Activated T-helper 17 cell treated with anti-CD3 and anti-CD28 coated beads, Interleukin-2, amount 50 U/mL, for 72 hours (primary cell): ENCODE measurements around the gene HSD17B8. TPM values are rescaled to one million over a fixed set of nuclear protein-coding genes. Genes with fewer than 3 reads are reported as not detected.
A peak's percentile ranks its signal among the peaks of the same experiment; 100 is the strongest.

ENCODE experiments used
- ATAC-seq: fragments of 150-1000 bp; cut with Tn5 transposase; replicated peaks from 2 replicates; pipeline ENCODE4 v1.10.0; 2021; ENCODE audit warnings: mild to moderate bottlenecking, moderate library complexity
- H3K27ac Mint-ChIP-seq: one replicate; pipeline ENCODE4 v1.8.0; 2022; ENCODE audit warnings: mixed read lengths
- H3K27me3 Mint-ChIP-seq: one replicate; pipeline ENCODE4 v1.8.0; 2022; ENCODE audit warnings: mixed read lengths
- H3K36me3 Mint-ChIP-seq: one replicate; pipeline ENCODE4 v1.8.0; 2022; ENCODE audit warnings: low read depth, mild to moderate bottlenecking, mixed read lengths
- H3K4me1 Mint-ChIP-seq: one replicate; pipeline ENCODE4 v1.8.0; 2022; ENCODE audit warnings: mixed read lengths
- H3K4me3 Mint-ChIP-seq: one replicate; pipeline ENCODE4 v1.8.0; 2022; ENCODE audit warnings: mild to moderate bottlenecking, mixed read lengths
- H3K9me3 Mint-ChIP-seq: one replicate; pipeline ENCODE4 v1.8.0; 2022; ENCODE audit warnings: mixed read lengths
- total RNA-seq, 2 donors: library from RNA; stranded (reverse); gene quantifications; one replicate each; pipeline ENCODE4 v1.2.3, GENCODE V29; 2022

The HSD17B8 gene
- total RNA-seq, 2 donors from 2014 or later = 3.4 to 13.1 TPM

- peaks cover 60% of the 10 kb centered on the region for H3K36me3 Mint-ChIP-seq
- H3K4me3 Mint-ChIP-seq = peak overlapping the region; percentile 100
- ATAC-seq = no peak
- no peaks in the 10 kb centered on the region for H3K27me3 Mint-ChIP-seq
- no peaks in the 10 kb centered on the region for H3K9me3 Mint-ChIP-seq
- peaks cover 51% of the 10 kb centered on the region for H3K4me1 Mint-ChIP-seq
- H3K27ac Mint-ChIP-seq = peak overlapping the region; percentile 85
Observed at GRCh38 chr6:33203443-33204164, 851 bp upstream of the HSD17B8 start.

GRCh38 chr6:33204165-33204414, 365 bp upstream of the HSD17B8 start:
- Mint-ChIP-seq H3K9me3 (no peaks in the 10 kb centered on the region), H3K27ac (peak overlapping the region; percentile 85), H3K4me3 (peak overlapping the region; percentile 100), H3K36me3 (peaks cover 60% of the 10 kb centered on the region), H3K27me3 (no peaks in the 10 kb centered on the region), H3K4me1 (peaks cover 51% of the 10 kb centered on the region)
- no peak for ATAC-seq

DNA sequence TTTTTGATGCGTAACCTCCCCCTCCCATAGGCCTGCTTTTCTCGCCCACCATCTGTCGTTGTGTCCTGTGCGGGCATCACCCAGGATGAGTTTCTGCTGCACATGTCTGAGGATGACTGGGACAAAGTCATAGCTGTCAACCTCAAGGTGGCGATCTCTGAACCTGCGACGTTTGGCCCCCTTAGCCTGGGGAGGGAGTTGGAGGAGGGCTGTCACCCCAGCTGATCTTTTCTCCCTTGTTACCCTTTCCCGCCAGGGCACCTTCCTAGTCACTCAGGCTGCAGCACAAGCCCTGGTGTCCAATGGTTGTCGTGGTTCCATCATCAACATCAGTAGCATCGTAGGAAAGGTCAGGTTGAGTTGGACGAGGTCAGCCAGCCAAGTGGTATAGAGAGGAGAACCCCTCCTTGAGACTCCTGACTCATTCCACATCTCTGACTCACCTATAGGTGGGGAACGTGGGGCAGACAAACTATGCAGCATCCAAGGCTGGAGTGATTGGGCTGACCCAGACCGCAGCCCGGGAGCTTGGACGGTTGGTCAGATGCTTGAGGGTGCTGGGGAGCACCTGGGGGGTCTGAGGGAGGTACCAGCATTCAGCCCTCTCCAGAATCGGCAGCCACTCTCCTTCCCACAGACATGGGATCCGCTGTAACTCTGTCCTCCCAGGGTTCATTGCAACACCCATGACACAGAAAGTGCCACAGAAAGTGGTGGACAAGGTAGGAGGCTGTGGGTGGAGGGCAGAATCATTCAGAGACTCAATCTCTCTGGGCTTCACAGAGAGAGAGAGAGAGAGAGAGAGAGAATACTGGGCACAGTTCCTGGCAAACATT, 954 bp downstream of the HSD17B8 start:
- peak overlapping the region; percentile 91 for H3K27ac Mint-ChIP-seq
- ATAC-seq = peak; percentile 75
- no peaks in the 10 kb centered on the region for H3K27me3 Mint-ChIP-seq
- H3K36me3 Mint-ChIP-seq = peaks cover 71% of the 10 kb centered on the region
- peak overlapping the region; percentile 100 for H3K4me3 Mint-ChIP-seq
- H3K4me1 Mint-ChIP-seq = peaks cover 57% of the 10 kb centered on the region
- H3K9me3 Mint-ChIP-seq = no peaks in the 10 kb centered on the region

GRCh38 chr6:33206027-33206863, 1.8 kb downstream of the HSD17B8 start:
- Mint-ChIP-seq H3K9me3 (no peaks in the 10 kb centered on the region), H3K4me1 (peaks cover 57% of the 10 kb centered on the region), H3K27ac (peak overlapping the region; percentile 91), H3K4me3 (peak overlapping the region; percentile 100), H3K36me3 (peaks cover 71% of the 10 kb centered on the region), H3K27me3 (no peaks in the 10 kb centered on the region)
- ATAC-seq = no peak

DNA sequence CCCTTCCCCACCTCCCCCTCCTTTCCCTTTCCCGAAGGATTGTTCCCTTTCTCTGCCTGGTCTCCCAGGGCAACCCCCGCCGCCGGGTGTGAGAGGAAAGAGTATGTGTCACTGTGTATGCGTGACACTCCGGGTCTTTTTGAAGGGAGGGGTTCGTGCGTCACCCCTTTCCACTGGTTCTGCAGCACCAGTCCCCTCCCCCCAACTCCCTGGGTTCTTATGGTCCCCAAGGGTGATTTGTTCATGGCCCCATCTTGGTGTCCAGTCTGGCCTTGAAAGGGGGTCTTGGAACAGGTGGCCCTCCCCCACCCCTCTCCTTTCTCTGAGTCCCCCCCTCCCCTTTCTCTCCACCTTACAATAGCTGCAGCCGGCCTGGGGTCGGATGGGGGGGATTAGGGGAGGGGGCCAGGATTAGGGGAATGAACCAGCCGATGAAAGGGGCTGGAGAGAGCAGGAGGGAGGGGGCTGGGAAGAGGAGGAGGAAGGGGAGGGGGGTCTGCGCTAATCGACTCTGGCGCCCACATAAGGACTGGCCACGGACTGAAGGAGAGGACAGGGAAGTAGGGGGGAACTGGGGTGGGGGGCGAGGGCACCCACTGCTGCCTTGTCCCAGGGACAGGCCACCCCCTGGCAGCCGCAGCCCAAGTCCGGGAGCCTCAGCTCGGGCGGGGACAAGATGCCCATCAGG, 2.6 kb downstream of the HSD17B8 start:
- no peak for ATAC-seq
- H3K27me3 Mint-ChIP-seq = no peaks in the 10 kb centered on the region
- H3K27ac Mint-ChIP-seq = peak overlapping the region; percentile 91
- peaks cover 70% of the 10 kb centered on the region for H3K36me3 Mint-ChIP-seq
- H3K9me3 Mint-ChIP-seq = no peaks in the 10 kb centered on the region
- peaks cover 51% of the 10 kb centered on the region for H3K4me1 Mint-ChIP-seq
- H3K4me3 Mint-ChIP-seq = peak overlapping the region; percentile 100

DNA sequence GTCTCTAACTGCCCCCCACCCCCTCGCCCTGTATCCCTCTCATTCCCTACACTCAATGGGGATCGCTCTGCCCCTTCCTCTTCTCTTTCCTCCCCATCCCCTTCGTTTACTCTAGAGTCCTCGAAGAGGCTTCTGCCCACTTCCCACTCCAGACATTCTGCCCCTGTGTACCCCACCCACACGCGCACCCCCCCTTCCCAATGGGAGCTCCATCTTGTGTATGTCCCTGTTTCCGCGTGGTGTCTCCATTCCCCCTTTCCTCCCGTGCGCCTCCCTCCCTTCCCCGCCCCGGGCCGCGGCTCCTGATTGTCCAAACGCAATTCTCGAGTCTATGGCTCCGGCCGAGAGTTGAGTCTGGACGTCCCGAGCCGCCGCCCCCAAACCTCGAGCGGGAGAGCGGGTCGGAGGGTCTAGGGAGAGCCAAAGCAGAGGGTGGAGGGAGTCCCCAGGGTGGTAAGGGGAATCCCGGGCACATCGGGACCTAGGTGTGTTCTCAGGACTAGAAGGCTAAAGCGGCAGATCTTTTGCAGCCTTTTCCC, 3.2 kb downstream of the HSD17B8 start:
- peaks cover 47% of the 10 kb centered on the region for H3K4me1 Mint-ChIP-seq
- ATAC-seq = no peak
- peak overlapping the region; percentile 100 for H3K4me3 Mint-ChIP-seq
- peak overlapping the region; percentile 94 for H3K27ac Mint-ChIP-seq
- no peaks in the 10 kb centered on the region for H3K9me3 Mint-ChIP-seq
- peaks cover 3% of the 10 kb centered on the region for H3K27me3 Mint-ChIP-seq
- H3K36me3 Mint-ChIP-seq = peaks cover 70% of the 10 kb centered on the region

- ATAC-seq = peak; percentile 29
Observed at GRCh38 chr6:33208091-33208967, 3.9 kb downstream of the HSD17B8 start, which contains the start of gene RING1. Gene RING1, plus strand, starts transcription at chr6:33208500. Its CDS starts 323 bp downstream, at chr6:33208823.

GRCh38 chr6:33209856-33210255, 5.4 kb downstream of the HSD17B8 start:
- Mint-ChIP-seq H3K9me3 (no peaks in the 10 kb centered on the region), H3K4me1 (peaks cover 40% of the 10 kb centered on the region), H3K27me3 (peaks cover 18% of the 10 kb centered on the region), H3K4me3 (peak overlapping the region; percentile 100), H3K27ac (no peak overlapping the region), H3K36me3 (peaks cover 61% of the 10 kb centered on the region)
- no peak for ATAC-seq

More at GRCh38 chr6:33208091-33208967, 3.9 kb downstream of the HSD17B8 start, which contains the start of gene RING1:
- peaks cover 70% of the 10 kb centered on the region for H3K36me3 Mint-ChIP-seq
- no peaks in the 10 kb centered on the region for H3K9me3 Mint-ChIP-seq
- H3K4me1 Mint-ChIP-seq = peaks cover 45% of the 10 kb centered on the region
- peaks cover 7% of the 10 kb centered on the region for H3K27me3 Mint-ChIP-seq
- H3K27ac Mint-ChIP-seq = peak within 1 kb of the TSS; percentile 94
- peak within 1 kb of the TSS; percentile 100 for H3K4me3 Mint-ChIP-seq

DNA sequence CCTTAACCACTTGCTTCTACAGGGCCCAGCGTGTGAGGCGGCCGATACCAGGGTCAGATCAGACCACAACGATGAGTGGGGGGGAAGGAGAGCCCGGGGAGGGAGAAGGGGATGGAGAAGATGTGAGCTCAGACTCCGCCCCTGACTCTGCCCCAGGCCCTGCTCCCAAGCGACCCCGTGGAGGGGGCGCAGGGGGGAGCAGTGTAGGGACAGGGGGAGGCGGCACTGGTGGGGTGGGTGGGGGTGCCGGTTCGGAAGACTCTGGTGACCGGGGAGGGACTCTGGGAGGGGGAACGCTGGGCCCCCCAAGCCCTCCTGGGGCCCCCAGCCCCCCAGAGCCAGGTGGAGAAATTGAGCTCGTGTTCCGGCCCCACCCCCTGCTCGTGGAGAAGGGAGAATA, 6.7 kb downstream of the HSD17B8 start:
- no peak overlapping the region for H3K4me3 Mint-ChIP-seq
- H3K4me1 Mint-ChIP-seq = peaks cover 27% of the 10 kb centered on the region
- ATAC-seq = no peak
- H3K27me3 Mint-ChIP-seq = peaks cover 21% of the 10 kb centered on the region
- no peaks in the 10 kb centered on the region for H3K9me3 Mint-ChIP-seq
- H3K36me3 Mint-ChIP-seq = peaks cover 52% of the 10 kb centered on the region
- H3K27ac Mint-ChIP-seq = no peak overlapping the region

DNA sequence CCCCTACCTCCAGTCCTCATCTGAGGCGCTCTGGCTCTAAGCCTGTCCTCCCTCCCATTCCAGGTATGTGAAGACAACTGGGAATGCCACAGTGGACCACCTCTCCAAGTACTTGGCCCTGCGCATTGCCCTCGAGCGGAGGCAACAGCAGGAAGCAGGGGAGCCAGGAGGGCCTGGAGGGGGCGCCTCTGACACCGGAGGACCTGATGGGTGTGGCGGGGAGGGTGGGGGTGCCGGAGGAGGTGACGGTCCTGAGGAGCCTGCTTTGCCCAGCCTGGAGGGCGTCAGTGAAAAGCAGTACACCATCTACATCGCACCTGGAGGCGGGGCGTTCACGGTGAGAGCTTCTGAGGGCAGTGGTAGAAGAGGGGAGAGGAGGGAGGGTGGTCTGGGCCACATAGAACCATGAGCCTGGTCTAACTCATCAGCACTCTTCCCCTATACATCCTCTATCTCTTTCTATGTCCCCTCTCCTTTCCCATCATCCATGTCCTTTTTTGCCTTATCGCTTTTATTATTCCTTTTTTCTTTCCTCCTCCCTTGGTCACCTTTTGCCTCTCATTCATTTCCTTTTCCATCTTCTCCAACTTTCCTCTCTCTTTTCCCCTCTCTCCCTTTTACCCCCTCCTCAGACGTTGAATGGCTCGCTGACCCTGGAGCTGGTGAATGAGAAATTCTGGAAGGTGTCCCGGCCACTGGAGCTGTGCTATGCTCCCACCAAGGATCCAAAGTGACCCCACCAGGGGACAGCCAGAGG, 7.4 kb downstream of the HSD17B8 start:
- H3K36me3 Mint-ChIP-seq = peaks cover 52% of the 10 kb centered on the region
- H3K4me3 Mint-ChIP-seq = no peak overlapping the region
- H3K9me3 Mint-ChIP-seq = no peaks in the 10 kb centered on the region
- peaks cover 21% of the 10 kb centered on the region for H3K27me3 Mint-ChIP-seq
- H3K27ac Mint-ChIP-seq = no peak overlapping the region
- ATAC-seq = no peak
- H3K4me1 Mint-ChIP-seq = peaks cover 24% of the 10 kb centered on the region

- Mint-ChIP-seq H3K9me3 (no peaks in the 10 kb centered on the region), H3K27ac (peak overlapping the region; percentile 61), H3K4me1 (peaks cover 24% of the 10 kb centered on the region), H3K36me3 (peaks cover 52% of the 10 kb centered on the region), H3K27me3 (peaks cover 25% of the 10 kb centered on the region), H3K4me3 (peak overlapping the region; percentile 50)
- ATAC-seq = no peak
Observed at GRCh38 chr6:33212857-33213165, 8.4 kb downstream of the HSD17B8 start.

DNA sequence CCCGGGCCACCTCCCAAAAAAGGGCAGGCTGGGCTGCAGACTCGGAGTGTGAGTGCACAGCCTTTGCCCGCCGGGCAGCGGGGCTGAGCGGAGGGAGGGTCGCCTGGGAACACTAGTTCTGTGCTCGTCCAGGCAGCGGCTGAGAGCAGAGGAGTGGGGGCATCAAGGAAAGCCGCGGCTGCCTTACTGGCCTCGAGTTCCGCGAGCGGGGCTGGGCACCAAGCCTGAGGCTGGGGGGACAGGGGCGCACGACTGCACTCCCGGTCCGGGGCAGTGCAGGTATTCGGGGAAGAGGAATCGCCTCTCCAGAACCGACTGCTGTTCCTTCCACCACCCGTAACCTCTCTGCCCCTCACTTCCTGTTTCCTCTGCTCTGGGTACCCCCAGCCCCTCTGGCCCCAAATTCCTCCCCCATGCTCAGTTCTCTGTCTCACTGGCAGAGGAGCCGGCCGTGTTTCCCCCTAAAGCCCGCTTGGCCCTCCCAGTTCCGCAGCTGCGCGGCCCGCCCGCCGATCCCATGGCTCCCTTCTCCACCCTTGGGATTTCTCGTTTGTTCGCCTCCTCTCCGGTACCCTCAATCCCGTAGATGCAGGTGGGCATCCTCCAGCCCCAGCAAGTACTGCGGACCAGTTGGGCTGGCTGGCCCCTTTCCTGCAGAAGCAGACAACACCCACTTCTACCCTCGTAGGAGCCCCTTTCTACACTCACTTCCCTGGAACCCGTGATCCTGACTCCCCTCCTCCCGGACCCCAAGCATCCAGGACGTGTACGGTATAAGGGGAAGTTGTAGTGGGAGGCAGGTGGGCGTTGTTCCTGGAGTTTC, 8.9 kb downstream of the HSD17B8 start:
- Mint-ChIP-seq H3K36me3 (peaks cover 52% of the 10 kb centered on the region), H3K9me3 (no peaks in the 10 kb centered on the region), H3K4me1 (peaks cover 24% of the 10 kb centered on the region), H3K4me3 (peak overlapping the region; percentile 50), H3K27me3 (peaks cover 30% of the 10 kb centered on the region), H3K27ac (peak overlapping the region; percentile 61)
- ATAC-seq = no peak
